Panc1 (cell line): ENCODE data around the gene CAMK2A. TPM values are rescaled to one million over a fixed set of nuclear protein-coding genes. Genes with fewer than 3 reads are reported as not detected.

Experiments used
- ATAC-seq: fragments of 200-7000 bp; cut with Tn5 transposase; 2 replicates; pipeline ENCODE4 v1.9.1; 2020; ENCODE audit warnings: mild to moderate bottlenecking, moderate library complexity
- BruUV-seq: library from RNA; stranded (reverse); fragments of 400-500 nt; replicated peaks from 2 replicates; lab custom pipeline; 2021; lab: Mats Ljungman, UMichigan
- CTCF ChIA-PET: fragments of 300-600 bp; sonication (Branson Sonifier 250); formaldehyde crosslinking; loops from one replicate; lab custom pipeline; 2022; ENCODE audit warnings: antibody characterized with exemption; lab: Charles Lee
- POLR2A ChIA-PET: fragments of 300-600 bp; sonication (Branson Sonifier 250); formaldehyde crosslinking; loops from one replicate; lab custom pipeline; 2022; ENCODE audit warnings: antibody characterized with exemption; lab: Charles Lee
- DNase-seq: peaks from one replicate; pipeline ENCODE4 v3.0.0-alpha.2; 2010; ENCODE audit warnings: low read depth, low spot score
- H3K27ac ChIP-seq: 2 replicates; pipeline ENCODE4 v1.5.1; 2011; ENCODE audit warnings: mild to moderate bottlenecking, low read length, inconsistent platforms
- H3K27me3 ChIP-seq: fragments of 200-500 bp; sonication (Bioruptor generic); 2 replicates; pipeline ENCODE4 v1.6.0; 2014; ENCODE audit warnings: low read length, inconsistent platforms; ENCODE audit not compliant: control insufficient read depth, insufficient read depth
- H3K36me3 ChIP-seq: fragments of 200-500 bp; sonication (Bioruptor generic); 2 replicates; pipeline ENCODE4 v1.5.1; 2014; ENCODE audit warnings: inconsistent platforms, mild to moderate bottlenecking, low read length, moderate library complexity; ENCODE audit not compliant: control insufficient read depth, insufficient read depth
- H3K4me1 ChIP-seq: 2 replicates; pipeline ENCODE4 v1.5.1; 2011; ENCODE audit warnings: inconsistent platforms, mild to moderate bottlenecking, low read length, moderate library complexity; ENCODE audit not compliant: control insufficient read depth, insufficient read depth
- H3K4me3 ChIP-seq, 2 experiments: 2 replicates each; pipeline ENCODE4 v1.5.1; 2011 to 2012; ENCODE audit warnings: low read depth in 2 of 2, low read length in 2 of 2, mild to moderate bottlenecking in 2 of 2, inconsistent platforms in 1 of 2, moderate library complexity in 1 of 2
- H3K9me3 ChIP-seq: fragments of 200-500 bp; sonication (Bioruptor generic); 2 replicates; pipeline ENCODE4 v1.5.1; 2014; ENCODE audit warnings: low read depth, mild to moderate bottlenecking, inconsistent platforms, low read length, moderate library complexity; ENCODE audit not compliant: control insufficient read depth, insufficient read depth
- POLR2AphosphoS5 ChIP-seq: IDR thresholded peaks from 2 replicates; pipeline ENCODE4 v1.6.1; 2012; ENCODE audit warnings: mild to moderate bottlenecking, low read depth, low read length, moderate library complexity
- REST ChIP-seq, 2 experiments: IDR thresholded peaks; 2 replicates each; pipeline ENCODE4 v1.6.1; 2011 to 2012; ENCODE audit warnings: low read depth in 2 of 2, control low read depth in 1 of 2, low read length in 1 of 2, mild to moderate bottlenecking in 1 of 2, moderate library complexity in 1 of 2; ENCODE audit not compliant: insufficient read depth in 1 of 2
- SIN3A ChIP-seq: IDR thresholded peaks from 2 replicates; pipeline ENCODE4 v1.6.1; 2012; ENCODE audit warnings: low read depth, mild to moderate bottlenecking, low read length, moderate library complexity, borderline replicate concordance; ENCODE audit not compliant: insufficient read depth
- TCF7L2 ChIP-seq: IDR thresholded peaks from 2 replicates; pipeline ENCODE4 v1.6.1; 2011; ENCODE audit warnings: mild to moderate bottlenecking, low read depth, low read length, inconsistent platforms
- in situ Hi-C: cut with HindIII; loops from 2 replicates; pipeline ENCODE4 v1.10.0; 2016; ENCODE audit warnings: low sequenced_read_pairs, low pct_unique_long_range_greater_than_20kb
- intact Hi-C: fragments of 100-400 bp; cut with micrococcal nuclease; formaldehyde crosslinking; loops from one replicate; pipeline ENCODE4 v1.10.0; 2022; ENCODE audit not compliant: unreplicated experiment
- total RNA-seq: library from RNA; stranded (reverse); gene quantifications from one replicate; pipeline ENCODE4 v1.2.1, GENCODE V29; 2021; ENCODE audit not compliant: unreplicated experiment
- TF ChIP-seq, protein P1 (sequence below): fragments of 450-650 bp; IDR thresholded peaks from 2 replicates; pipeline ENCODE4 v1.5.1; 2017; ENCODE audit warnings: mild to moderate bottlenecking

The CAMK2A gene
- total RNA-seq, 1 experiment from 2014 or later, result 0.51 TPM

DNA sequence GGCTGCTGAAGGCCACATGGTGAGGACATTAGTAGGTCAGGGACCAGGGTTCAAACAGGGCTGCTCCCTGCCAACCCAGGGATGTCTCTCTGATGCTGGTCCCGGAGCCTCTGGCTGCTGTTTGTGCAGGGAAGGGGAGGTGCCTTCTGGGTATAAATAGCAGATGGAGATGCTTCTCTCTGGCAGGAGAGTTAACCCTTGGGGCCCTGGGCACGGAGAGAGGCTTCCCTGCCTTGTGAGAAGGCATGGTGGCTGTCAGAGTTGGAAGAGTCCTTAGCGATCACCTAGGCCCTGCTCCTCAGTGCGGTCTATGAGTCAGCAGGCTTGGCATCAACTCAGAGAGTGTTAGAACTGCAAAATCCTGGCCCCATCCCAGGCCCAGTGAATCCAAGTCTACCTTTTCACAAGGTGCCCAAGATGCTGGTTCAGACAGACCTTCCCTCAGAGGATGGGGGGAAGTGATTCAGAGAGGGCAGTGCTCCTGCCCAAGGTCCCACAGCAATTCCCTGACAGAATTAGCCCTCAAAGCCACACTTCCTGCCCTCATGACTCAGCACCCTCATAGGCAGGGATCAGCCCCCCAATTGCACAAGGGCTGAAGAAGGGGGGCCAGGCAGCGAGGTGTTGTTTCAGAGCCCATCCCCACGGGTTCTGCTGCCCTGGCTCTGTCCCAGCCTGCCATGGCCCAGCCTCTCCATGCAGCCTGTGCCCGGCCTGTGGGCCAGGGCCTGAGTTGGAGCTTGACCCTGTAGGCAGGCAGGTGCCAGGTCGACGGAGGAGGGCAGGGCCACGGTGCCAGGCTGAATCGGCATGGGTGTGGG lies 25.6 kb downstream of the CAMK2A start:
- TF ChIP-seq SIN3A (no peak), TCF7L2 (0 out of 2 replicates have a peak, but pooled peaks have one; percentile 16)
- ChIA-PET POLR2A (no interaction called here), CTCF (interaction anchor here (0.7 kb wide), 1 partner anchor 21 kb away, joined by 4 read pairs; no protein-coding TSS in a partner anchor)
- Histone ChIP-seq H3K9me3 (no peaks in the 10 kb centered on the region), H3K4me1 (peaks cover 38% of the 10 kb centered on the region), H3K4me3 (no peak overlapping the region), H3K27me3 (no peaks in the 10 kb centered on the region), H3K27ac (peak overlapping the region; percentile 36), H3K36me3 (no peaks in the 10 kb centered on the region)
- peak; percentile 91 for ATAC-seq
- no TSS peak for BruUV-seq
- peak; percentile 53 for DNase-seq
- in situ Hi-C loops (no loop called here), intact Hi-C loops (no loop called here)

DNA sequence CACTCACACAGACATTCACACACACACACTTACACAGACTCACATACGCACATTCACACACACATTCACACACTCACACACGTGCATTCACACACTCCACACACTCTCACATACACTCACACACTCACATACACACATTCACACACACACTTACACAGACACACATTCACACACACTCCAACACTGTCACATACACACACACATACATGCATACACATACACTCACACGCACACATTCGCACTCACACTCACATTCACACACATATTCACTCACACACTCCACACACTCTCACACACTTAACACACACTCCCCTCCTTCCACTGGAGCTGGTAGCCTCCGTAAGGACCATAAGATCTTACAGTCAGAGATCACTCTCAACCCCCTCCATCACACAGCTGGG lies 26.2 kb downstream of the CAMK2A start:
- Histone ChIP-seq H3K36me3 (no peaks in the 10 kb centered on the region), H3K9me3 (no peaks in the 10 kb centered on the region), H3K4me3 (no peak overlapping the region), H3K27ac (no peak overlapping the region), H3K4me1 (peaks cover 38% of the 10 kb centered on the region), H3K27me3 (no peaks in the 10 kb centered on the region)
- intact Hi-C loops (no loop called here), in situ Hi-C loops (no loop called here)
- BruUV-seq, result no TSS peak
- ChIA-PET POLR2A (no interaction called here), CTCF (no interaction called here)
- TF ChIP-seq POLR2AphosphoS5 (no peak), SIN3A (no peak), REST (IDR thresholded peaks at IDR 0.05; ENCODE audit: insufficient read depth in 1 of 2, low read depth in 2 of 2, low read length in 1 of 2) (no peak)
- ATAC-seq (no peak; the same call in 1 of the 2 replicates), DNase-seq (no peak)

- Histone ChIP-seq H3K9me3 (no peaks in the 10 kb centered on the region), H3K36me3 (no peaks in the 10 kb centered on the region), H3K4me1 (peaks cover 38% of the 10 kb centered on the region), H3K4me3 (no peak overlapping the region), H3K27ac (no peak overlapping the region), H3K27me3 (no peaks in the 10 kb centered on the region)
- intact Hi-C loops, result no loop called here
- no peak for DNase-seq
- POLR2A ChIA-PET, result no interaction called here
- in situ Hi-C loops, result no loop called here
- ATAC-seq, result no peak
- BruUV-seq, result no TSS peak
- no peak for TF ChIP-seq SIN3A
- no peak for TF ChIP-seq POLR2AphosphoS5
- no peak for TF ChIP-seq TCF7L2
- TF ChIP-seq, protein P1, sequence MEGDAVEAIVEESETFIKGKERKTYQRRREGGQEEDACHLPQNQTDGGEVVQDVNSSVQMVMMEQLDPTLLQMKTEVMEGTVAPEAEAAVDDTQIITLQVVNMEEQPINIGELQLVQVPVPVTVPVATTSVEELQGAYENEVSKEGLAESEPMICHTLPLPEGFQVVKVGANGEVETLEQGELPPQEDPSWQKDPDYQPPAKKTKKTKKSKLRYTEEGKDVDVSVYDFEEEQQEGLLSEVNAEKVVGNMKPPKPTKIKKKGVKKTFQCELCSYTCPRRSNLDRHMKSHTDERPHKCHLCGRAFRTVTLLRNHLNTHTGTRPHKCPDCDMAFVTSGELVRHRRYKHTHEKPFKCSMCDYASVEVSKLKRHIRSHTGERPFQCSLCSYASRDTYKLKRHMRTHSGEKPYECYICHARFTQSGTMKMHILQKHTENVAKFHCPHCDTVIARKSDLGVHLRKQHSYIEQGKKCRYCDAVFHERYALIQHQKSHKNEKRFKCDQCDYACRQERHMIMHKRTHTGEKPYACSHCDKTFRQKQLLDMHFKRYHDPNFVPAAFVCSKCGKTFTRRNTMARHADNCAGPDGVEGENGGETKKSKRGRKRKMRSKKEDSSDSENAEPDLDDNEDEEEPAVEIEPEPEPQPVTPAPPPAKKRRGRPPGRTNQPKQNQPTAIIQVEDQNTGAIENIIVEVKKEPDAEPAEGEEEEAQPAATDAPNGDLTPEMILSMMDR, result no peak
- CTCF ChIA-PET, result no interaction called here
Observed at GRCh38 chr5:150262502-150262901, 27.1 kb downstream of the CAMK2A start.
